ENCODE results near the gene BCL11B. TPM values are rescaled to one million over a fixed set of nuclear protein-coding genes. Genes with fewer than 3 reads are reported as not detected.
A peak's percentile ranks its signal among the peaks of the same experiment; 100 is the strongest.

BCL11B gene
- total and polyA plus RNA-seq, 2 donors (not counting 1 experiment from before 2014, with no cell fraction given), result under 0.01 TPM; not detected in 1

GRCh38 chr14:99213527-99213971 lies 58.4 kb downstream of the BCL11B start:
- no peaks in the 10 kb centered on the region for H3K4me1 ChIP-seq (ENCODE audit: control insufficient read depth, extremely low read depth, insufficient read depth, low read length)
- no peaks in the 10 kb centered on the region for H4K20me1 ChIP-seq (ENCODE audit: control insufficient read depth, extremely low read depth, insufficient read depth, low read length)
- no peak overlapping the region for H3K4me2 ChIP-seq (ENCODE audit: extremely low read depth, insufficient read depth, low read length)
- H3K79me2 ChIP-seq (ENCODE audit: control insufficient read depth, insufficient read depth, low read length), result no peaks in the 10 kb centered on the region
- H3K9me3 ChIP-seq (ENCODE audit: control insufficient read depth, insufficient read depth, low read depth, low read length), result no peaks in the 10 kb centered on the region
- H3K4me3 ChIP-seq (replicated peaks in 1 of 4; ENCODE audit: control extremely low read depth in 1 of 4, insufficient read depth in 1 of 4, low read depth in 3 of 4, low read length in 4 of 4), result no peak overlapping the region
- H3K27ac ChIP-seq (ENCODE audit: insufficient read depth, low read length), result no peak overlapping the region
- H3K36me3 ChIP-seq (ENCODE audit: control insufficient read depth, insufficient read depth, low read length), result no peaks in the 10 kb centered on the region
- no peak for TF ChIP-seq EZH2 (IDR thresholded peaks at IDR 0.05; ENCODE audit: low read length, missing control alignments)
- no peak for TF ChIP-seq CTCF (conservative IDR thresholded peaks at IDR 0.05 in 1 of 2, IDR thresholded peaks at IDR 0.05 in 1 of 2; ENCODE audit: low read depth in 1 of 2, low read length in 2 of 2)
- H3K27me3 ChIP-seq (ENCODE audit: control insufficient read depth, insufficient read depth, low read length), result no peaks in the 10 kb centered on the region
- DNase-seq (ENCODE audit: low read depth in 2 of 2), result no peak
- H3K9ac ChIP-seq (ENCODE audit: insufficient read depth, low read length), result no peak overlapping the region
- H2AFZ ChIP-seq (ENCODE audit: low read length), result no peak overlapping the region

- Histone ChIP-seq H3K79me2 (ENCODE audit: control insufficient read depth, insufficient read depth, low read length) (no peaks in the 10 kb centered on the region), H3K4me2 (ENCODE audit: extremely low read depth, insufficient read depth, low read length) (no peak overlapping the region), H3K4me1 (ENCODE audit: control insufficient read depth, extremely low read depth, insufficient read depth, low read length) (no peaks in the 10 kb centered on the region), H4K20me1 (ENCODE audit: control insufficient read depth, extremely low read depth, insufficient read depth, low read length) (no peaks in the 10 kb centered on the region), H2AFZ (ENCODE audit: low read length) (no peak overlapping the region), H3K4me3 (replicated peaks in 1 of 4; ENCODE audit: control extremely low read depth in 1 of 4, insufficient read depth in 1 of 4, low read depth in 3 of 4, low read length in 4 of 4) (no peak overlapping the region), H3K27me3 (ENCODE audit: control insufficient read depth, insufficient read depth, low read length) (no peaks in the 10 kb centered on the region), H3K9ac (ENCODE audit: insufficient read depth, low read length) (no peak overlapping the region), H3K27ac (ENCODE audit: insufficient read depth, low read length) (no peak overlapping the region), H3K36me3 (ENCODE audit: control insufficient read depth, insufficient read depth, low read length) (no peaks in the 10 kb centered on the region), H3K9me3 (ENCODE audit: control insufficient read depth, insufficient read depth, low read depth, low read length) (no peaks in the 10 kb centered on the region)
- no peak for TF ChIP-seq EZH2 (IDR thresholded peaks at IDR 0.05; ENCODE audit: low read length, missing control alignments)
- TF ChIP-seq CTCF (conservative IDR thresholded peaks at IDR 0.05 in 1 of 2, IDR thresholded peaks at IDR 0.05 in 1 of 2; ENCODE audit: low read depth in 1 of 2, low read length in 2 of 2), result no peak
- DNase-seq (ENCODE audit: low read depth in 2 of 2), result peak in 1 of 2 donors; percentile 63
Measured at GRCh38 chr14:99213101-99213500, 58.9 kb downstream of the BCL11B start.

- H3K79me2 ChIP-seq (ENCODE audit: control insufficient read depth, insufficient read depth, low read length), result no peaks in the 10 kb centered on the region
- TF ChIP-seq EZH2 (IDR thresholded peaks at IDR 0.05; ENCODE audit: low read length, missing control alignments) (no peak), CTCF (conservative IDR thresholded peaks at IDR 0.05 in 1 of 2, IDR thresholded peaks at IDR 0.05 in 1 of 2; ENCODE audit: low read depth in 1 of 2, low read length in 2 of 2) (no peak)
- no peak for DNase-seq (ENCODE audit: low read depth in 2 of 2)
- no peaks in the 10 kb centered on the region for H4K20me1 ChIP-seq (ENCODE audit: control insufficient read depth, extremely low read depth, insufficient read depth, low read length)
- H3K36me3 ChIP-seq (ENCODE audit: control insufficient read depth, insufficient read depth, low read length), result no peaks in the 10 kb centered on the region
- no peaks in the 10 kb centered on the region for H3K9me3 ChIP-seq (ENCODE audit: control insufficient read depth, insufficient read depth, low read depth, low read length)
- no peaks in the 10 kb centered on the region for H3K4me1 ChIP-seq (ENCODE audit: control insufficient read depth, extremely low read depth, insufficient read depth, low read length)
- H3K27ac ChIP-seq (ENCODE audit: insufficient read depth, low read length), result no peak overlapping the region
- no peak overlapping the region for H3K4me3 ChIP-seq (replicated peaks in 1 of 4; ENCODE audit: control extremely low read depth in 1 of 4, insufficient read depth in 1 of 4, low read depth in 3 of 4, low read length in 4 of 4)
- no peak overlapping the region for H2AFZ ChIP-seq (ENCODE audit: low read length)
- H3K27me3 ChIP-seq (ENCODE audit: control insufficient read depth, insufficient read depth, low read length), result no peaks in the 10 kb centered on the region
- no peak overlapping the region for H3K9ac ChIP-seq (ENCODE audit: insufficient read depth, low read length)
- H3K4me2 ChIP-seq (ENCODE audit: extremely low read depth, insufficient read depth, low read length), result no peak overlapping the region
Measured at GRCh38 chr14:99212646-99213045, 59.4 kb downstream of the BCL11B start.
